GDM1 (cell line): Measurements from ENCODE around the gene MB21D2.
"Not testable (repeated sequence)": the region's sequence is repeated elsewhere in the genome, so short reads cannot be mapped to it uniquely, and the experiment has no call there.

ENCODE experiments used
- DNase-seq: peaks from one replicate; lab custom pipeline; 2025; lab: John Stamatoyannopoulos, UW

MB21D2 gene, protein sequence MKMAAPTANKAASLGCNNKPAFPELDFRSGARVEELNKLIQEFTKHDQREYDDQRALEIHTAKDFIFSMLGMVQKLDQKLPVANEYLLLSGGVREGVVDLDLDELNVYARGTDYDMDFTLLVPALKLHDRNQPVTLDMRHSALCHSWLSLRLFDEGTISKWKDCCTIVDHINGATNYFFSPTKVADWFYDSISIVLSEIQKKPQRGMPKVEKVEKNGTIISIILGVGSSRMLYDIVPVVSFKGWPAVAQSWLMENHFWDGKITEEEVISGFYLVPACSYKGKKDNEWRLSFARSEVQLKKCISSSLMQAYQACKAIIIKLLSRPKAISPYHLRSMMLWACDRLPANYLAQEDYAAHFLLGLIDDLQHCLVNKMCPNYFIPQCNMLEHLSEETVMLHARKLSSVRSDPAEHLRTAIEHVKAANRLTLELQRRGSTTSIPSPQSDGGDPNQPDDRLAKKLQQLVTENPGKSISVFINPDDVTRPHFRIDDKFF

DNA sequence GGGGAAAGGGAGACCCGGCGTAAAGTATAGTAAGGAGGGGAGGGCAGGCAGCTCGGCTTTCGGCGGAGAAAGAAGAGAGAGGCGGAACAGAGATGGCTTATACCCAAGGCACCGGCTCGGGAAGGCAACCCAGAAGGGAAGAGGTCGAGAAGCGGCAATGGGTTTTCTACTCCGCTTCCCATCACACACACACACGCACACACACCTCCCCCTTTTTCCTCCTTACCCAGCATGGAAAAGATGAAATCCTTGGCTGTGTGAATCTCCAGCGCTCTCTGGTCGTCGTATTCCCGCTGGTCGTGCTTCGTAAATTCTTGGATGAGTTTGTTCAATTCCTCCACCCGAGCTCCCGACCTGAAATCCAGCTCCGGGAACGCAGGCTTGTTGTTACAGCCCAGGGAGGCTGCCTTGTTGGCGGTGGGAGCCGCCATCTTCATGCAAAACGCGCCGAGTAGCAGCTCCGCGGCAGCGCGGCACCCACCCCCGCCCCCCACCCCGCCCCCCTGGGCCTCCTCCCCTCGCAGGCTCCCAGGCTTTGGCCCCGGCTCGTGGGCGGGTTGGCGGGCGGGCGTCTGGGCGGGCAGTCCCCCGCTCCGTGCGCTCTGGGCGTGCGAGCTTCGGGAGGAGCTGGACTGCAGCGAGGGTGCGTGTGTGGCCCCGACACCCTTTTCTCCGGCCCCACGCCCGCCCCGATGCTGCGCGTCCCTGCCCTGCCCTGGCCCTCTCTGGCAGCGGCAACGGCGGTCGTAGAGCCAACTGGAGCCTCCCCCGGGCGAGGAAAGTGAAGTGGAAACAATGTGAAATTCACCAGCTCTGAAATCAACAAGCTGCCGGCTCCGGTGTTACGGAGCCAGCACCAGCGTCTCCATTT lies at the start of gene MB21D2:
MB21D2 (minus strand) TSS at position 453 of the 871 bp plus-strand sequence; CDS start at position 437, 16 bp downstream.
- no peak for DNase-seq

- not testable (repeated sequence) for DNase-seq
These were observed 47.5 kb upstream of the MB21D2 start for GRCh38 chr3:192964959-192965719.

DNA sequence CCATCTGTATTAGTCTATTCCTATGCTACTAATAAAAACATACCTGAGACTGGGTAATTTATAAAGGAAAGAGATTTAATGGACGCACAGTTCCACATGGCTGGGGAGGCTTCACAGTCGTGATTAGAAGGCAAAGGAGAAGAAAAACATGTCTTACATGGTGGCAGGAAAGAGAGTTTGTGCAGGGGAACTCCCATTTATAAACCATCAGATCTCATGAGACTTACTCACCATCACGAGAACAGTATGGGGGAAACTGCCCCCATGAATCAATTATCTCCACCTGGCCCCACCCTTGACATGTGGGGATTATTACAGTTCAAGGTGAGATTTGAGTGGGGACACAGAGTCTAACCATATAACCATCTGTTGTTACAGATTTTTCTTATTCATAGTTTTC lies 42.1 kb upstream of the MB21D2 start:
- DNase-seq: no peak

- DNase-seq: no peak
These were observed 40.7 kb upstream of the MB21D2 start for GRCh38 chr3:192958219-192958872.

DNA sequence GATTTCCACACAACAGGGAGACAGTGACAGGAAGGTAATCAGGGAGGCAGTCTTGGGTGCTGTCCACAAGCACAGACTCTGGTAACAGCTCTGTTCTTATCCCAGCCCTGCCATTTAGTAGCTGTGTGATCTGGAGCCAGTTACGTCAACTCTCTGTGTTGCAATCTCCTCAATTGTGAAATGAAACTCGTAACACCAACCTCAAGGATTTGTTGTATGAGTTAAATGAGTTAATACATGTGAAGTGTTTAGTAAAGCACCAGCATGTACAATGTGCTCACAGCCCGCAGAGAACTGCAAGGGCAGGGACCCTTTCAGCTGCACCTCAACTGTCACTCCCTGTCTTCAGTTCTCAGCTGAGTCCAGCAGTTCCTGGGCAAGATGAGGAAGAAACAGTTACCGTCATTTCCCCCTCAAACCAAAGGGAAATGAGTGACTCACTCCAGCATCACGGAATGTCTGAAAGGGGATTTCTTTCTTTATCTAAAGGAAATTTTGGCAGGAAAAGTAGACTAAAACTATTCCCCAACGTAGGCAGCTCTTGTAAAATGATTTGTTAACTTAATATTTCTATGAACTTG lies 39.9 kb upstream of the MB21D2 start:
- DNase-seq: no peak

- DNase-seq: no peak
These were observed 36.3 kb upstream of the MB21D2 start for GRCh38 chr3:192953926-192954325.

- DNase-seq: no peak
These were observed 29.8 kb upstream of the MB21D2 start for GRCh38 chr3:192947421-192947820.

DNA sequence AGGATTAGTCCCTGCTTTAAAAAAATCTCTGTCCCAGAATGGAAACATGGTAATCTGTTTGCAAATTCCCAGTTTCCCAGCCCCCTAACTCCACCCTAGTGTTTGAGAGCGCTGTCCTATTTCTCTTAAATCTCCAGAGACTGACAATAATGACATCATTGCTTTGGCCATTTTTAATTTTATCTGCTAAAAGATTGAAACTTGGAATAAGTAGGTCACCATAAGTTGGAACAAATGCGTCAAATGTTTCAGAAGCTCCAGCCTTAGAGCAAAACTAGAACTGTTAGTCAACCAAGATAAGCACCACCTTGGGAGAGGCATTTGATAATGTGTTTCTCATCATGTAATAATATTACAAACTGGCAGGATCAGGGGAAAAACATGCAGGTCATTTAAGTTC lies 25.7 kb upstream of the MB21D2 start:
- no peak for DNase-seq

DNA sequence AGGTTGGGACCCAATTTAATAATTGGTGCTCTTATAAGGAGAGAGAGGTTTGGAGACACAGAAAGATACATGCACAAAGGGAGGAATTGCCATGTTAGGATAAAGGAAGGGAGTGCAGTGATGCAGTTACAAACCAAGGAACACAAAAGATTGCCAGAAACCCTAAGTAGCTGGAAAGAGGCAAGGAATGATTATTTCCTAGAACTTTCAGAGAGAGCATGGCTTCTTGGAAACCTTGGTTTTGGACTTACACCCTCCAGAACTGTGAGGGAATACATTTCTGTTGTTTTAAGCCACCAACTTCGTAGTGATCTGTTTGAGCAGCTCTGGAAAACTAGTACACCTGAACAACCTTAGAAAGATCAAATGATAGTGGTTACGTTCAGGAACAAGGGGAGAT lies 25.0 kb upstream of the MB21D2 start:
- no peak for DNase-seq

- DNase-seq: no peak
These were observed 22.5 kb upstream of the MB21D2 start for GRCh38 chr3:192940129-192940528.

DNA sequence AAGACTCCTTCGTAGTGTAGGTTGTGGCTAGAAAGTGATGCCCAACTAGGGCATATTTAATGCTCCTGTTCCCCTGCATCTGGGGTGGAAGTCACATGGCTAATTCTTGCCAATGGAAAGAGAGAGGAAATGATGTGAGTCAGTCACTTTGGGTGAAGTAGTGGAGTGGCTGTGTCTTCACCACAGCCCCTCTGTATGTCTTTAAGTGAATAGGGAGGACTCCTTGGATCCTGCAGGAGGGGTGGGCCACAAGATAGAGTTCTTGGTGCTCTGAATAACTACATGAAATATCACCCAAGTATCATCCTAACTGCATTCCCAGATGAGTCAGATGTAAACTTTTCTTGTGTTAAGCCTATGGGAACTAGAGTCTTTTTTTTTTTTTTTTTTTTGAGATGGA lies 17.8 kb upstream of the MB21D2 start:
- no peak for DNase-seq

DNA sequence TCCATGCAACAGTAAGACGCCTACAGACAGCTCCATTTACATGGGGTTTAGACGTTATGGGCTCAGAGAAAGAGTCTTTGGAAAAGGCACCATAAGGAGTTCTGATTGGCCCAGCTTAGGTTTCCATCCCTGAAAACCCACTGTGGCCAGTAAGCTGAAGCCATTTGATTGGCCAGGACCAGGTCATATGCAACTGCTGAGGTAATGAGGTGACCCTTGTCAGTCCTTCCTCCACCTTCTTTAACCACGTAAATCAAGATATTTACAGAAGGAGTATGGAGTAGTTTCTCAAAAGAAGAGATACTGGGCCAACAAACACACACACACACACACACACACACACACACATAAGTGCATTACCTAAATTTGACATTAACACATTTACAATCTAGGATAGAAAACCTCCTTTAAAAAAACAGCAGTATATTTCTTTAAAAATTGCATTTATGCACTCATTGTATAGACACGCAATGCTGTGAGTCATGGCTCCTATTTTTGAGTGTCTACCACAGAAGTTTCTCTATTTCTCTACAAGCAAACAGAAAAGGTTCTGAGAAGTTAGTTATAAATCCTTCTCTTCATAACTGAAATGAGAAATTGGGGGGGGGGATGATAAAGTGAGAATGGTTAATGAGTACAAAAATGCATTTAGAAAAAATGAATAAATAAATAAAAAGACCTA lies 16.3 kb upstream of the MB21D2 start:
- DNase-seq: no peak

- DNase-seq: no peak
These were observed 15.6 kb upstream of the MB21D2 start for GRCh38 chr3:192933259-192933658.

DNA sequence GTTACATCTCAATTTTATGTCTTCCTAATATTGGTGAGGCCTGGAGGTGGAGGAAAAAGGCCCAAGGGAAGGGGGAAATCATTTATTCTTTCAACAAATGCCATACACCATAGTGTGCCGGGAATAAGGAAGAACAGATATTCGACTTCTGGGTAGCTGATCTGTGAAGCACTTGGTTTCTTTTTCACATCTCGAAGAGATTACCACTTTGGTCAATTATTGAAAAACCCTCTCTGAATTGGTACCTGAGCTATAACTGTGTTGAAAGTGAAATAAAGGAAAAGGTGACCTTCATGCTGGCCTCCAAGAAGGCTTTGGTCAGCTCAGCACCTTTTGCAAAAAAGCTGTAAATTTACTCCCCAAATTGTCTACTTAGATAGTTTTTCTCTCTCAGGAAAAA lies 14.2 kb upstream of the MB21D2 start:
- no peak for DNase-seq

- DNase-seq: no peak
These were observed 12.9 kb upstream of the MB21D2 start for GRCh38 chr3:192930577-192930976.

- no peak for DNase-seq
These were observed 12.3 kb upstream of the MB21D2 start for GRCh38 chr3:192929755-192930547.

GRCh38 chr3:192929146-192929545 lies 11.5 kb upstream of the MB21D2 start:
- no peak for DNase-seq

GRCh38 chr3:192928720-192929119 lies 11.1 kb upstream of the MB21D2 start:
- DNase-seq: no peak

DNA sequence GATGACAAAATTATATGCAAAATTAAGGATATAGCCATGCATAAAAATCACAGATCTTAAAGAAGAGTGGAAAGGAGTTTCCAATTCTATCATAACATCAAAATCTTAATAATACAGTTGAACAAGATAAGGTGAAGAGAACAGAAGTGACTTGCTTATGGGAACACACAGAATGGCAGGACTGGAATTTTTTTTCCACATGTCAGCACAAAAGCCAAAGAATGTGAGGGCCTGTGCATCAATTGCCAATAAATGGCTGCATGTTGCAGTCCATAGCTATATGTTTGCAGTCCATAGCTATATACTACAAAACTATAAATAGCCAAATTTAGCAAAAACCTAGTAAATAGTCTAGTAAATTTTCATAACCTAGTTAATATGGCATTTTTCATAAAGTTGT lies 10.4 kb upstream of the MB21D2 start:
- DNase-seq: no peak

- DNase-seq: no peak
These were observed 9.4 kb upstream of the MB21D2 start for GRCh38 chr3:192927016-192927415.
